ENCODE measurements around the gene SLC22A24.

- TF ChIP-seq ARNTL (CRISPR knock-in tag; IDR thresholded peaks at IDR 0.05; ENCODE audit: borderline replicate concordance, low read depth) (no peak), PPARA (CRISPR knock-in tag; IDR thresholded peaks at IDR 0.05; ENCODE audit: borderline replicate concordance) (no peak), ZNF8 (CRISPR knock-in tag; IDR thresholded peaks at IDR 0.05) (no peak), ISL1 (CRISPR knock-in tag; IDR thresholded peaks at IDR 0.05) (no peak)
- TF ChIP-seq, protein P1, sequence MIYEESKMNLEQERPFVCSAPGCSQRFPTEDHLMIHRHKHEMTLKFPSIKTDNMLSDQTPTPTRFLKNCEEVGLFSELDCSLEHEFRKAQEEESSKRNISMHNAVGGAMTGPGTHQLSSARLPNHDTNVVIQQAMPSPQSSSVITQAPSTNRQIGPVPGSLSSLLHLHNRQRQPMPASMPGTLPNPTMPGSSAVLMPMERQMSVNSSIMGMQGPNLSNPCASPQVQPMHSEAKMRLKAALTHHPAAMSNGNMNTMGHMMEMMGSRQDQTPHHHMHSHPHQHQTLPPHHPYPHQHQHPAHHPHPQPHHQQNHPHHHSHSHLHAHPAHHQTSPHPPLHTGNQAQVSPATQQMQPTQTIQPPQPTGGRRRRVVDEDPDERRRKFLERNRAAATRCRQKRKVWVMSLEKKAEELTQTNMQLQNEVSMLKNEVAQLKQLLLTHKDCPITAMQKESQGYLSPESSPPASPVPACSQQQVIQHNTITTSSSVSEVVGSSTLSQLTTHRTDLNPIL (CRISPR knock-in tag; IDR thresholded peaks at IDR 0.05; ENCODE audit: low read depth), result no peak
These were observed 44.5 kb downstream of the SLC22A24 start for GRCh38 chr11:63099555-63099954.

All from SK-N-SH treated with all-trans-retinoic acid at 6 μM for 48 hours (cell line).